HG03354 (cell line): ENCODE measurements around the gene EIF4G3.
"Not testable (repeated sequence)": the region's sequence is repeated elsewhere in the genome, so short reads cannot be mapped to it uniquely, and the experiment has no call there.

ENCODE experiments used
- ATAC-seq: cut with Tn5 transposase; IDR thresholded peaks from one replicate; pipeline ENCODE4 v1.9.1; 2021; ENCODE audit warnings: mild to moderate bottlenecking; ENCODE audit not compliant: unreplicated experiment, poor library complexity, severe bottlenecking

The EIF4G3 gene

GRCh38 chr1:20913242-20913641 is 263.5 kb downstream of the EIF4G3 start:
- ATAC-seq, result no peak

- not testable (repeated sequence) for ATAC-seq
Observed at GRCh38 chr1:20907526-20907925, 269.2 kb downstream of the EIF4G3 start.

- ATAC-seq, result no peak
Observed at GRCh38 chr1:20903437-20903836, 273.3 kb downstream of the EIF4G3 start.

GRCh38 chr1:20900056-20900455 is 276.6 kb downstream of the EIF4G3 start:
- no peak for ATAC-seq

- ATAC-seq, result no peak
Observed at GRCh38 chr1:20899154-20899972, 277.3 kb downstream of the EIF4G3 start.

GRCh38 chr1:20896826-20897225 is 279.9 kb downstream of the EIF4G3 start:
- no peak for ATAC-seq

GRCh38 chr1:20893931-20894330 is 282.8 kb downstream of the EIF4G3 start:
- ATAC-seq, result no peak

- no peak for ATAC-seq
Observed at GRCh38 chr1:20891091-20891490, 285.6 kb downstream of the EIF4G3 start.

- no peak for ATAC-seq
Observed at GRCh38 chr1:20887246-20887645, 289.5 kb downstream of the EIF4G3 start.

- ATAC-seq, result no peak
Observed at GRCh38 chr1:20885121-20885520, 291.6 kb downstream of the EIF4G3 start.

- ATAC-seq, result no peak
Observed at GRCh38 chr1:20884513-20884912, 292.2 kb downstream of the EIF4G3 start.

- ATAC-seq, result no peak
Observed at GRCh38 chr1:20883766-20884165, 292.9 kb downstream of the EIF4G3 start.

- no peak for ATAC-seq
Observed at GRCh38 chr1:20882837-20883236, 293.9 kb downstream of the EIF4G3 start.

GRCh38 chr1:20878799-20879198 is 297.9 kb downstream of the EIF4G3 start:
- ATAC-seq, result no peak

GRCh38 chr1:20875198-20875973 is 301.3 kb downstream of the EIF4G3 start:
- ATAC-seq, result no peak

GRCh38 chr1:20873311-20873710 is 303.4 kb downstream of the EIF4G3 start:
- no peak for ATAC-seq

GRCh38 chr1:20871419-20871818 is 305.3 kb downstream of the EIF4G3 start:
- no peak for ATAC-seq

- ATAC-seq, result no peak
Observed at GRCh38 chr1:20870718-20871117, 306.0 kb downstream of the EIF4G3 start.

GRCh38 chr1:20868263-20868662 is 308.4 kb downstream of the EIF4G3 start:
- no peak for ATAC-seq

GRCh38 chr1:20867847-20868246 is 308.9 kb downstream of the EIF4G3 start:
- ATAC-seq, result no peak

GRCh38 chr1:20867062-20867461 is 309.6 kb downstream of the EIF4G3 start:
- ATAC-seq, result no peak
